Activated naive CD4-positive, alpha-beta T cell (primary cell): ENCODE data around the gene SLC25A13.
"Not testable (repeated sequence)": the region's sequence is repeated elsewhere in the genome, so short reads cannot be mapped to it uniquely, and the experiment has no call there.

Source experiments
- DNase-seq, 4 experiments: peaks; one replicate each; lab custom pipeline; 2025; lab: John Stamatoyannopoulos, UW

SLC25A13 gene

DNA sequence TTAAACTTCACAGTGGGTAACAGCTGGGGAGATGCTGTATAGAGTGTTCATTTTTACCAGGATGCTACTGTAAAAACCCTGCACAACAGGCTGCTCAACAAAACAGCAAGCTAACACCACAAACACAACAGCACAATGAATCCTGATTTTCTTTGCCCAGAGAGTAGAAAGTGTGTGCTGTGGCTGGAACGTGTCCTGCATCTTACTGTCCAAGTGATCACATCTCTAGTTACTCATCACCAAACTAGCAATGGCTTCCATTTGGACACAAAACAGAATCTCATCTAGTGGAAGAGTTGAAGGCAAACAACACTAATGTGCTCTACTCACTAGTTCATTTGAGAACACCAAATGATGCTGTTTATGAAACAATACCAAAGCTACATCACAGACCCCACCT is 121.2 kb downstream of the SLC25A13 start:
- DNase-seq: no peak

DNA sequence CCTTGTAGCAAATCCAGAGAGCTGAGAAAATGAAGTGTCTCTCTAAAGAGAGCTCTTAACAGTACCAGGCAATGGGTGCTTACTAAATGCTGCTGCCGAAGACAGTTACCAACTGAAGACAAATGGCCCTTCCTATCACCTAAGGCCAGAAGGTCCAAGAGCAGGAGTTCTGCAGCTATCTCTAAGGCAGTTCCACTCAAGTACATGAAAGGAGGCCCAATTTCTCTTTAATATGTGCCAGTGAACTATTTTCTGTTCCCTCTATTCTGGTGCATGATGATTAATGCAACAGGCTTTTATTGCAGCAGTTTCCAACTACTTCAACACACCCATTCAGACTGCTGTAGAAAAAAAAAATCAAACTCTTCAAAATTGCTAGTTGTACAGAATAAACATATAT is 122.5 kb downstream of the SLC25A13 start:
- DNase-seq: no peak

DNA sequence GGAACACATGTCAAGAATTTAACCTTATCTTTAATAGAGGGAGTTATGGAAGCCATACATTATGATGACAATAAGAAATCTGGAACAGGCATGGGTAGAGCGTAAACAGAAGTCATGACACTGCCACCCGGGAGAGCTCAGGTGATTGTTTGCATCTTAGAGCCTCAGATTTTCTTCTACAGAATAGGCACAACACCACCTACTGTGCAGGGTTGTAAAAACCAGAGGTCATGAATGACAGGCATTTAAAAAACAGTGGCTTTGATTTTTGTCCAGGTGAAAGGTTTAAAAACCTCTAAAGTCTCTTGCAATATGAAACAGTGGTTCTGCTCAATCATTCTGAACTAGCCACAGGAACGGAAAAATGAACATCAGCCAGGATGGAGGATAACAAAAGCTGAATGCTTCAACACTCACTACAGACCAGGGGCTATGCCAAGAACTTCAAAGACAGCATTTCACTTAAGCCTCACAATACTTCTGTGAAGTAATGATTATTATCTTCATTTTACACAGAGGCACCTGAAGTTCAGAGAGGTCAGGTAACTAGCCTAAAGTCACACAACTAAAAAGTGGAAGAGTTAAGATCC is 123.8 kb downstream of the SLC25A13 start:
- no peak for DNase-seq

DNA sequence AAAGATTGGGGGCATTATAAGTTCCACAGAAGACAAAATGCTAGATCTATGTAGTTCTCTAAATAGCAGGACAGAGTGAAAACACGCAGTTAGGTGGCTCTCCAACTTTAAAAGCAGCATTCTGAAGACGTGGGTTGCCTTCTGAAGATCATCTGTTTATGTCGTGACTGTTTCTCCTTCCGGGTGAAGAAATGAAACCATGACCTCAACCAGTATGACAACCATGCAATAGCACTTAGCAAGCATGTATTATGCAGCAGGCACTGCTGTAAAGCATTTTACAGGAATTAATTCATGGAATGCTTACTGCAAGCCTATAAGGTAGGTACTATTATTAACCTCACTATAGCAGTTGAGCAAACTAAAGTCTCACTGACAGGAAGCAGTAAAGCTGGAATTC is 125.2 kb downstream of the SLC25A13 start:
- no peak for DNase-seq

DNA sequence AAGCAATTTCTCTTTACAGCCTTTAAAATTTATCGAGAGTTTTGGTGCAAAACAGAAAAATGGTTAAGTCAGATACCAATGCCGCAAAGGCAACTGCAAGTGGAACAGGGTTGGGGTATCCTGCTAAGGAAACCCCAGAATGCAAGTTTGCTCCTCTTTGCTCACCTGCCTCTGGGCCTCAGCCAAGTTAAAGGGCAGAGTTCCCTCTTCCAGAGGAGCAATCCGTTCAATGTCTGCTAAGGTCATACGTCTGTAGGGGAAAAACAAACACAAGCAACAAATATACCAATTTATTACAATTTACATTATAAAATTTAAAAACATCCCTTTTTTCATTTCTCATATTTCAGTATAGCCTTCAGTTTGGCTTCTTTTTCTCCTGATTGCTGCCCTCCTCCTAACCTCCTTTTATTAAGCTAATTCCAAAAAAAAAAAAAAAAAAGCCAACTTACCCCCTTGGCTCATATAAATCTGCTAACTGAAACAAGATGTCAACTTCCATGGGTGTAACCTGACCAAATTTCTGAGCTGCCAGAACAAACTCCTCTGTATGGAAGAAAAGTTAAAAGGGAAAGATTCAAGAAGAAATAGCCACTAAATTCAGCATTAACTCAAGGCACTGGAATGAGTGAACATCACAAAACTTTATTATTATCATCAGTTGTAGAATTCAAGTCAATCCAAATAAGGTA is 132.6 kb downstream of the SLC25A13 start:
- no peak for DNase-seq

DNA sequence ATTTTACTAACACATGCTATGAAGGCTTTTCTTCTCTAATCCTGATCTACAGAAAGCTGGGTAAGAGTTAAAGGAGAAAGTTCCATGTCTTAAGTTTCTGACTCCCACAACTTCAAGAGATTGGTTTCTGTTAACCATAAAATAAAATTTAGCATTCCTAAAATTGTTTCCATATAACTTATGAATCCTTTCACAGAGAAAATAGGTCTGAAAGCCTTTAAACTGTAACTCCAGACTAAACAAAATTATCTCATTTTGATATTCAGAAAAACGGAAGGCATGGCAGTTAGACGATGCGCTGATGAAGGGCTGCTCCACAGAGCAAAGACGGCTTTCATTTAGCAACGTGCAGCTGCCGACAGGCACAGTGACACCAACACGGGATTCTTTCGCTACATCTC is 133.3 kb downstream of the SLC25A13 start:
- DNase-seq: no peak

DNA sequence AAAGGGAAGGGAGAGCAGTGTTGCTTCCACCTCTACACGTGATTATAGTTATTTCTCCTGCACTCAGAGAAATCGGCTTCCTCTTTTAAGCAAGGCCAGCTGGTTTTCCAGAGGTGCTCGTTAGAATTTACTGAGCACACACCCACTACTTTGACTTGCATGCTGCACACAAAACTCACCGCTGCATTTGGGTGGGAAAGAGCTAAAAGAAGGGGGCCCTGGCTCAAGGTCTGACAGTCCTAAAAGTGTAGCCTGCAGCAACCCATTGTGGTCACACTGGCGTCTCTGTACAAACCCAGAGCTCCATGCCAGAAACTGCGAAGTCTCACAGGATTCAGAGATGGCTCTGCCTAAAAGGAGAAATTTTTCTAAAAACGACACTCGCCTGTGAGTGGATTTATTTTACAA is 133.7 kb downstream of the SLC25A13 start:
- DNase-seq: no peak

DNA sequence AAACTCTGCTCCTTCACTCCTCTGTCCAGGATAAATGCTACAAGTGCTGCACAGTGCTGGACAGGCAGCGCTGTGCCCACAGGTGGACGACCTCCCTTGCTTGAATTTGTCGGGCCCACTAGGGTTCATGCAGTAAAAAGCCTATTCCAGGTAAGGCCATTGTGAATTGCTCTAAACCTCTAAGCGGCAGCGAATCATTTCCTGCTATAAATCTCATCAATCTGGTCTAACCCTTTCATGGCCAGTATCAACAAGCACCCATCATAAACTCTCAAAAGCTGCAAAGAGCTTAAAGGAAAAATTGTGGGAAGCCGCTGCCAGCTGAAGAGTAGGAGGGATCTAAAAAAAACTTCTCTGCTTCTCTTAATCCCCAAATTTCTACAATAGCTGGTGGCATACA is 134.2 kb downstream of the SLC25A13 start:
- no peak for DNase-seq

DNA sequence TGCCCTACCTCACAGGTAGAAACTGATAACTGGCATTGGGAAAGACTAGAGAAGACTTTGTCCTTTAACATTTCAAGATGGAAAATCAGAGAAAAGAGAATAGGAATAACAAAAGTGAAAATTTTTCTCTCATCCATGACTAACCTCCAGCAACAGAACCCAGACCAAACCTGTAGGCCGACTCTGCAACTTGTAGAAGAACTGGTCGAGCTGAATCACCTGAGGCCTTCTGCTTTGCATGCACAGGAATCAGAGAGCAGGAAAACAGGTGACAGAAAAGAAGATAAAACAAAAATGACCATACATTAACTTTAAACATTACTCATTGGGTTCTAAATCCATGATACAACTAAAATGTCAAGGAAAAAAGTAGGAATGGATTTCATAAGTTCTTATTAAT is 137.1 kb downstream of the SLC25A13 start:
- no peak for DNase-seq

DNA sequence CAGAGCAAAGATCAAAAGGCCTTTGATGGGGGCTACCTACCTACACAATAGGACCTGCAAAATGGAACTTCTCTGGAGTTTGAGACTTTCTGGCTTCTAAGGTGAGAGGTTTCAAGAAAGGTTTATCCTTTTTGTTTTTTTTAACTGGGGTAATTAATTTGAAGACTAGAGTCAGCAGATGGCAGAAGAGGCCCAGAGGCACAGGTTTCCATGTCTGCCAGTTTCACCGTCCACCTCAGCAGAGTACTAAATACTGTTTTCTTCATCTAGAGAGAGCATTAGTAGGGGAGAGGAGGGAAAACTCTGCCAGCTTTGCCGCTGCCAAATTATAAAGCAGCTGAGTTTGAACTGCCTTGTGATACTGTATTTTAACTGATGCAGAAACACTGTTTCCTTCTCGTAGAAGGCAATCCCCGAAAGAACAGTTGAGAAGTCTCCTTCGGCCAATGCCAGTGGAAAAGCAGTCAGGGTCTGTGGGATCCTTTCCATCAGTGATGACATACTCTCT is 138.7 kb downstream of the SLC25A13 start:
- DNase-seq: no peak

DNA sequence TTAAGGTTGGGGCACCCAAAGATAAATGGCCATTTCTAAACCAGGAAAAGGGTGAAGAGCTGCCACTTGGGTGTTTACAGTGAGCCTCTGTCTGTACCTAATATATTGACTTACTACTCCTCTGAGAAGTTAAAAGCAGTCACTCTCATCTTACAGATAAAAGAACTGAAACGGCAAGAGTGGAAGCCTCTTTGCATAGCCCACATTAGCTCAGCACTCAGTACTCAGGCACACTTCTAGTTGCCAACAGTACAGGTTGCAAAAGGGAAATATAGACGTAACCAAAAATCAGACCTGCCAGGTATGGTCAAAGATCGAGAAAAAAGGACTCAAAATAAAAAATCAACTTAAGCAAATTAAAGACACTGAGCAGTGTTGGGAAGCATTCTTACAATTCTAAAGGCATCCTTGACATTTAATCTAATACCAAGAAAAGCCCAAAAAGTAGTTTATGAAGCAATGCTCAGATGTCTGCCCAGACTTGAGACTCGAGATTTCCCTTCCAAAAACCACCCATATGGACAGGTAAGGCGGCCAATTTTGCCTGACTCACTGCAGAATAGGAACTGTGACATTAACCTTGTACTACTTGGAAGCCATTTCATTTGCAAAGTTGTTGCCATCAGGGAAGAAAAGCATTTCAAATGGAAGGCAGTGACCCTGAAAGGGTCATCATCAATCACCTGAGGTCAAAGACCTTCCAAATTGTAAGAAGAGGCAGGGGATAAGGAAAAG is 139.3 kb downstream of the SLC25A13 start:
- no peak for DNase-seq

DNA sequence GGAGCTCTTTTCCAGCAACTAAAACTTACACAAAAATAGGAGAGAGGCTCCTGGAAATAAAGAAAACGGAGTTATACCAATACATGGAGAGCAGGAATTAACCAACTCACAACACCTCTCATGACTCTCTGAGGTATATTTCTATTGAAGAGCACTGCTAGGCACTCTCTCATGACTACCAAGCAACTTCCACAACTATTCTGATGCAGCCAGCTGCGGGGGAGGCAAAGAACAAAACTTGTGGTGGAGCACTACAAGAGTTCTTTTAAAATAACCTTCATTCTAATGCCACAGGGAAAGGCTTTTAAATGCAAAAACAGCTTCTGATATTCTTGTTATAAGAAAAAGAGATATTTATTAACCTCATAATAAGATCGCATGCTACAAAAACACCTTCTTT is 140.7 kb downstream of the SLC25A13 start:
- DNase-seq: no peak

DNA sequence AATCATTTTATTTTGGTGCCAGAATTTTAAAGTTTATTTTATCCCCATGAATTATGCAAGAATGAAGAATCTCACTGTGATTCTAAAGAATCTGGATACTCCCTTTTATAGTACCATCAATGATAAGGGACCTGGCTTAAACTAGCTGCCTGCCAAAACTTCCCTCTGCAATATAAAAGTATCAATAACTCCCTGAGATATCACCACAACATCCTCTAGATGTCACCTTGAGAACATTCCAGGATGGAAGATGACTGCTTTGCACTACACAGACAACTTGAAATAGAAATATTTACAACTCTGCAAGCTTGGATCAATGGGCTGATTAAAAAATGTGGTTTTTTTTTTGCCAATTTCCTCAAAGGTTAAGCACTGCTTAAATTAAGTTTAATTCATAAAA is 142.1 kb downstream of the SLC25A13 start:
- DNase-seq: no peak

DNA sequence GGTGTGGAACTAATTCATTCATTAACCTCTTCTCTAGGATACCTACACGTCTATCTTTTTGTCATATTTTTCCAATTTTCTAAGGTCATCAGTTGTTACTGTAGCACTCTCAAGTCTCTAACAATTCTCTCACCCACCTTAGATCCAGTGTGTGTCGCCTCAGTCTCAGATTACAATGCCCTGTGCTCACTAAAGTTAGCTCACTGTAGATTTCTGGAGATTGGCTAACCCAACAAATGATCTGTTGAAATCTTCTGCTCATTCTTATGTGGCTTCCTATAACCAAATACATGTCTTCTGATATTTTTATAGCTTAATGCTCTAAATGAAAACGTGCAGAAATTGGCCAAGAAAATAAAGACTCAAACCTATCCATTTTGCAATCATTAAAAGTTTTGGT is 142.6 kb downstream of the SLC25A13 start:
- DNase-seq: no peak

DNA sequence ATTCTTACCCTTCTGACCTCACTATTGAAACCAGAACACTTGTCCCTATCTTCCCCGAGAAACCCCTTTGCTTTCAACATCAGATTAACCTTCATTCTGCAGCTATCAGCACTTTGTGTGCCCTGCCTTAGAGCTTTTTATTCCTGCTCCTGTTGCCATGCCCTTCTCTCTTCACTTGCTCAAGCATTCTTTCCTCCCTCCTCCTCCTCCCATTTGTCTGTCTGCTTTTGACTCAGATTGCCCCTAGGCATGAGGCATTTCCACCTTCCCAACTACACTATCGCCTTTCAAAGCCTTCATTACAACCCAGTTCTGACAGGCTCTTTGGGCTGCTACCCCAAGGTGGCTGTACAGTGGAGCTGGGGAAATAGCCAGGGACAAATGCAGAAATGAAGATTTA is 143.3 kb downstream of the SLC25A13 start:
- no peak for DNase-seq

DNA sequence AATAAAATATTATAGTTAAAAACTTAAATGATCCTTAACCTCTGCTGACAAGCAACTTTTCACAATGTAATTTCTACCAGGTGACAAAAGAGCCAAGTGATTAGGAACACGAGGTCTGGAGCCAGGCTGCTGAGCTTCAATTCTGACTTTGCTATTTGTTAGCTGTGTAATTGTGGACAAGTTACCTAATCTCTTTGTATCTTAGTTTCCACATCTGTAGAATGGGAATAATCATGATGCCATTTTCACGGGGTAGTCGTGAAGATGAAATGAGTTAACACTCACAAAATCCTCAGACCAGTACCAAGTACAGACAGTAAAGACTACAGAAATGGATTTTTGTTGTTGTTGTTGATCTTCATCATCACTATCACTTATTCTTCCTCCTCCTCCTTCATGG is 144.5 kb downstream of the SLC25A13 start:
- no peak for DNase-seq

DNA sequence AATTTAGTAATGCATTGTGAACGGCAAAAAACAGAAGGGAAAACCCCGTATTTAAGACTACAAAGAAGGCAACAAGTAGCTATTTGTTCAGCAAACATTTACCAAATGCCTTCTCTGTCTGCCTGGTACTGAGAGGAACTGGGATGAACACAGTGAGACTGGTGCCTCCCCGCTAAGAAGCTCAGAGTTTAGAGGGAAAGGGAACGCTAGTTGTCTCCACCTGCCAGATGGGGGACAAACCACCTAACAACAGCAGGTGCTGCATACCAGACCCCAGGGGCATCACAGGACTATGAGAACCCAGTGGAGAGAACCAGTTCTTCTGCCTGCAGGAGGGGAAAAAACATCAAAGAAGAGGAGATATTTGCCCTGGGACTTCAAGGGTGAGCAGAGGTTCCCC is 147.1 kb downstream of the SLC25A13 start:
- no peak for DNase-seq

DNA sequence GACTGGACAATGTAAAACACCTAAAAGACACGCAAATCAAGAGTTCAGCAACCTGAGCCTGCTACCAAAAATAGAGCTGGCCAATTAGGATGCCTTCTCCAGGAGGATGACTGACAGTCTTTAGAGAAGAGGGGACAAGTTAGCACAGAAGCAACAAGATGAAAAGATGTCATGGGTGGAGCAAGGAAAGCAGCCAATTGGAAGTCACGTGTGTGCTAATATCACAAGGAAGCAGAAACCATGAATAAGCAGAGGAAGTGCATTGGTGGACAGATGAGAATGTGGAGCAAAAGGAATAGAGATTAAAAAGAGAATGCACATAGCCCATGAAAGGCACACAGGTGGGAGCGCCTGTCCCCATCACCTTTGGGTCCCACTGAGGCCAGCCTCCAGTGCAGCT is 148.1 kb downstream of the SLC25A13 start:
- no peak for DNase-seq

DNA sequence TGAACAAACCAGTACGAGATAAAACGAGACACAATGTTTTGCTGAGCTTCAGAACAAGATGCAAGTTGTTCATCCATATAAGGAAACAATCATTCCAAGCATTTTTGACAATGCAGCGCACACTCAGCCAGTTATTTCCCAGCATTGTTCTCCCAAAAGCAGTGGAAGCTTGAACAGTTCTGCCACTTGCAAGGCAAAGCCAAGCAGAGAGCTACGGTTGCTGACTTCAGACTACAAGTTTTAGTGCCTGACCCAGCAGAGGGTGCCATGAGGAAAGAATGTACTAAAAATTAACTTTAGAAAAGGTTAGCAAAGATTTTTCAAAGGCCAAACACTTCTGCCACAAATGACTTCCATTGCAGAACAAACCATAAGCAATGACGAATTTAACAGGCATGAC is 152.5 kb downstream of the SLC25A13 start:
- DNase-seq: no peak

DNA sequence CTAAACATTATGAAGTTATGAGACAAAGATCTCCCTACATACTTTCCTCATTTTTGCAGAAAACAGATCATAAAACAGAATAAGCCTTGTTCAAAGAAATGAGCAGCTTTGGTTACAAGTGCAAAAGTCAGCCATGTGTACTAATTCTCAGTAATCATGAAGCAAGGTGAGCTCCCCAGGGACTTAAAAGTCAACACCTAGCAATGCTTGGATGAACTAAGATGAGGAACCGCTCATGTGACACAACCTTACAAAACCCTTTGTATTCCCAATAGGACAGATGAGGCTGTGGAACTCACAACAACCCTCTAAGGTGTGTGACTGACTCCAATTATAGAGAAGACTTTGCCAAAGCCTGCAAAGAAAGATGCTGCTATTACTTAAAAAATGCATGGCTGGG is 154.5 kb downstream of the SLC25A13 start:
- DNase-seq: no peak

DNA sequence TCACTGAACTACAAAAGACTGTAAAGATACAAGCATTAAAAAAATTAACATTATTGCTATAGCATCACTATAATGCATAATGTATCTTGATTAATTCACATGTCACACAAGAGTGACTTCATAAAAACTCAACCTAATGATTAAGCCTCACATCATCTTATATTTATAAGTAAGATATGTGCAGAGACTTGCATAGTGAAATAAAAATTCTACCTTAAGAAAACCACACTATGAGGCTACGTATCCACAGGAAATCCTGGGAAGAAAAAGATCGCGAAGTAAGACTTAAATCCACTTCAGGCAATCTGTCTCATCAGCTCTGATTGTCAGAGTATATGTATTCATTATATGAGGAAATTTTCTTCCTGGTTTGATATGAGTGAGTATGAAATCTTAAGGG is 160.0 kb downstream of the SLC25A13 start:
- no peak for DNase-seq

DNA sequence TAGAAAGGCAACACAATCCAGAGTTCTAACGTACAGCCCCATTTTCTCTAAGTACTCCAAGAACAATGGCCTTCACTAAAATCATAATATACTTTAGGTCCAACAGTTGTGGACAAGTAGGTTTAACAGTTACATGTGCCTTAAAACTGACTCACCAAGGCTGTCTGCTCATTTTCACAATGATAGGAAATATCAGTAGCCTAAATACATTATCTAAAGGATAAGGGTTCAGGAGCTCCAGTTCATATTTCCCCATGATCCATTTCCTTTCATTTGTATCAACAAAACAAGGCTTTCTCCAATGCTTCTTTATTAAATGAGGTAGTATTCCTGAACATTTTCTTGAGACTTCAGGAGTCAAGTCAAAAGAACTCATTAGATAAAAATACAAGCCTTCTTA is 164.0 kb downstream of the SLC25A13 start:
- DNase-seq: no peak

DNA sequence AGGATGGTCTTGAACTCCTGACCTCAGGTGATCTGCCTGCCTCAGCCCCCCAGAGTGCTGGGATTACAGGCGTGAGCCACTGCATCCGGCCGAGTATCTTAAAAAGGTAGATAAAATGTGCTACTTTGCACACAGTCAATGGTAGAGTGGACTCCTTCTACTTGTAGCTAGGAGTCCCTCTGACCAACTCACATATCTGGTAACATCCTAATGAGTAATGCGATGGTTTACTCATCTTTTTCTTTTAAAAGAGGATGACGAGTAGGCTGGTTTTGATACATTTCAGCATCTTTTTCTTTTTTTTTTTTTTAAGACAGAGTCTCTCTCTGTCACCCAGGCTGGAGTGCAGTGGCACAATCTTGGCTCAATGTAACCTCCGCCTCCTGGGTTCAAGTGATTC is 167.4 kb downstream of the SLC25A13 start:
- not testable (repeated sequence) for DNase-seq
